ENCODE measurements around the gene STT3A.
"Not testable (repeated sequence)": the region's sequence is repeated elsewhere in the genome, so short reads cannot be mapped to it uniquely, and the experiment has no call there.

STT3A gene

GRCh38 chr11:125592305-125593113 lies at the start of gene STT3A:
Gene STT3A (plus strand): TSS chr11:125592852. CDS start chr11:125595916, 3,064 bp downstream.
- DNase-seq, result peak; percentile 99

GRCh38 chr11:125550780-125551179 lies 41.9 kb upstream of the STT3A start:
- DNase-seq, result no peak

- DNase-seq, result no peak
Observed at GRCh38 chr11:125551835-125552342, 40.8 kb upstream of the STT3A start.

- DNase-seq, result no peak
Observed at GRCh38 chr11:125552927-125553326, 39.7 kb upstream of the STT3A start.

- DNase-seq, result no peak
Observed at GRCh38 chr11:125553357-125553756, 39.3 kb upstream of the STT3A start.

- no peak for DNase-seq
Observed at GRCh38 chr11:125554038-125554437, 38.6 kb upstream of the STT3A start.

GRCh38 chr11:125559888-125560287 lies 32.8 kb upstream of the STT3A start:
- DNase-seq, result no peak

- DNase-seq, result no peak
Observed at GRCh38 chr11:125561924-125562323, 30.7 kb upstream of the STT3A start.

GRCh38 chr11:125562430-125562829 lies 30.2 kb upstream of the STT3A start:
- no peak for DNase-seq

- no peak for DNase-seq
Observed at GRCh38 chr11:125564357-125564756, 28.3 kb upstream of the STT3A start.

- no peak for DNase-seq
Observed at GRCh38 chr11:125566235-125566634, 26.4 kb upstream of the STT3A start.

- DNase-seq, result peak; percentile 92
Observed at GRCh38 chr11:125568970-125569914, 23.4 kb upstream of the STT3A start, which contains the start of gene EI24. Gene EI24 (plus strand): TSS chr11:125569477. CDS start chr11:125572528, 3,051 bp downstream.

- no peak for DNase-seq
Observed at GRCh38 chr11:125569915-125570621, 22.6 kb upstream of the STT3A start.

GRCh38 chr11:125570952-125571351 lies 21.7 kb upstream of the STT3A start:
- DNase-seq, result no peak

- no peak for DNase-seq
Observed at GRCh38 chr11:125572916-125573315, 19.7 kb upstream of the STT3A start.

- not testable (repeated sequence) for DNase-seq
Observed at GRCh38 chr11:125577181-125577580, 15.5 kb upstream of the STT3A start.

GRCh38 chr11:125578783-125579182 lies 13.9 kb upstream of the STT3A start:
- DNase-seq, result no peak

GRCh38 chr11:125579811-125580210 lies 12.8 kb upstream of the STT3A start:
- no peak for DNase-seq

GRCh38 chr11:125583496-125583895 lies 9.2 kb upstream of the STT3A start:
- no peak for DNase-seq

- DNase-seq, result no peak
Observed at GRCh38 chr11:125585487-125585886, 7.2 kb upstream of the STT3A start.

- DNase-seq, result no peak
Observed at GRCh38 chr11:125586623-125587022, 6.0 kb upstream of the STT3A start.

GRCh38 chr11:125587480-125587879 lies 5.2 kb upstream of the STT3A start:
- DNase-seq, result no peak

- DNase-seq, result no peak
Observed at GRCh38 chr11:125588505-125588904, 4.1 kb upstream of the STT3A start.

Data from retina (tissue), 1 donor.